ENCODE data around the gene ICE2.

ICE2 gene, protein sequence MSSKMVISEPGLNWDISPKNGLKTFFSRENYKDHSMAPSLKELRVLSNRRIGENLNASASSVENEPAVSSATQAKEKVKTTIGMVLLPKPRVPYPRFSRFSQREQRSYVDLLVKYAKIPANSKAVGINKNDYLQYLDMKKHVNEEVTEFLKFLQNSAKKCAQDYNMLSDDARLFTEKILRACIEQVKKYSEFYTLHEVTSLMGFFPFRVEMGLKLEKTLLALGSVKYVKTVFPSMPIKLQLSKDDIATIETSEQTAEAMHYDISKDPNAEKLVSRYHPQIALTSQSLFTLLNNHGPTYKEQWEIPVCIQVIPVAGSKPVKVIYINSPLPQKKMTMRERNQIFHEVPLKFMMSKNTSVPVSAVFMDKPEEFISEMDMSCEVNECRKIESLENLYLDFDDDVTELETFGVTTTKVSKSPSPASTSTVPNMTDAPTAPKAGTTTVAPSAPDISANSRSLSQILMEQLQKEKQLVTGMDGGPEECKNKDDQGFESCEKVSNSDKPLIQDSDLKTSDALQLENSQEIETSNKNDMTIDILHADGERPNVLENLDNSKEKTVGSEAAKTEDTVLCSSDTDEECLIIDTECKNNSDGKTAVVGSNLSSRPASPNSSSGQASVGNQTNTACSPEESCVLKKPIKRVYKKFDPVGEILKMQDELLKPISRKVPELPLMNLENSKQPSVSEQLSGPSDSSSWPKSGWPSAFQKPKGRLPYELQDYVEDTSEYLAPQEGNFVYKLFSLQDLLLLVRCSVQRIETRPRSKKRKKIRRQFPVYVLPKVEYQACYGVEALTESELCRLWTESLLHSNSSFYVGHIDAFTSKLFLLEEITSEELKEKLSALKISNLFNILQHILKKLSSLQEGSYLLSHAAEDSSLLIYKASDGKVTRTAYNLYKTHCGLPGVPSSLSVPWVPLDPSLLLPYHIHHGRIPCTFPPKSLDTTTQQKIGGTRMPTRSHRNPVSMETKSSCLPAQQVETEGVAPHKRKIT

DNA sequence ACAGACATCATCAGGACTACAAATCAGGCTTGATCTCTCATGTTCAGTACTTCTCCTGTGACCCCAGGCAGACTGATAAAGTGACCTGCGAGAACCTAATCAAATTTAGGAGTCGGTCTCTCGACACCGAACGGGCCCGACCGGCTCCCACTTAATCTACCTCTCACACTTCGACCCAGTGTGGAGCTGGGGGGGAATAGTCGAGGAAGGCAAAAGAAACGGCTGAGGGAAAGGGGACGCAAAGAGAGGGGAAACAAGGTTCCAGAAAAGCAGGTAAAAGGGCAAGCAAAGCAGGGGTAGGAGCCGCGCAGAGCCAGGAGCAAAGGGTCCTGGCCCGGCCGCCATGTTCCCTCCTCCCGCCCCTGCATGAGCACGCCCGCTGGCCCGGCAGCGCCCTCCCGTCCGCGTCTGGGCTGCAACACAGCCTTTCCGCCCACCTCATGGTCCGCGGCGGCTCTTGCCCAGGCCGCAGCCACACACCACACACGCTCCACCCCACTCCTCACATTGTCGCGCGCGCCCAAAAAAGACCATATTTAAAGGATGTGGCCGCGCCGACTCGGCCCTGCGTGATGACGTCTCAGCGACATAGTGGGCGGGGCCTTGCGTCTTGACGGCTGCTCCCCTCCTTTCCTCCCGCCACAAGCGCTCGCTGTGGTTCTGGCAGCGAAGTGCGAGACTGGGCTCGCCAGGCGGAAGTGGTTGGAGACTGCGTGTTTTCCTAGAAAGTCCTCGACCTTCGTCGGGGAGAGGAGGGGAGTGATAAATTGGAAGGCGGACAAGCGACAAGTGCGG is at the start of gene ICE2:
TSS of gene ICE2 (minus strand) at position 577 of the 795 bp plus-strand sequence. CDS start 1,165 bp downstream, outside the sequence.
- no peak for TF ChIP-seq CTCF (IDR thresholded peaks at IDR 0.05; ENCODE audit: low read depth, low read length)
- no peak for TF ChIP-seq EZH2phosphoT487 (IDR thresholded peaks at IDR 0.05; ENCODE audit: low read depth)
- H3K79me2 ChIP-seq (ENCODE audit: low read length) = peaks cover 33% of the 10 kb centered on the region
- peak within 1 kb of the TSS; percentile 97 for H2AFZ ChIP-seq (ENCODE audit: low read depth, low read length)

GRCh38 chr15:60528530-60528929 is 49.6 kb upstream of the ICE2 start:
- no peak for TF ChIP-seq EZH2phosphoT487 (IDR thresholded peaks at IDR 0.05; ENCODE audit: low read depth)
- no peak for TF ChIP-seq CTCF (IDR thresholded peaks at IDR 0.05; ENCODE audit: low read depth, low read length)

More for the DNA sequence above, at the start of gene ICE2:
- Histone ChIP-seq H3K4me2 (ENCODE audit: low read length) (peak within 1 kb of the TSS; percentile 99), H3K27me3 (ENCODE audit: low read depth, low read length) (no peaks in the 10 kb centered on the region), H3K4me3 (ENCODE audit: low read length) (peak within 1 kb of the TSS; percentile 97), H3K36me3 (replicated peaks; ENCODE audit: low read depth, low read length) (peaks cover 13% of the 10 kb centered on the region), H3K27ac (ENCODE audit: low read length) (peak within 1 kb of the TSS; percentile 70), H4K20me1 (ENCODE audit: insufficient read depth, low read length) (no peaks in the 10 kb centered on the region), H3K9me3 (ENCODE audit: insufficient read depth, low read length) (no peaks in the 10 kb centered on the region), H3K9ac (ENCODE audit: low read length) (peak within 1 kb of the TSS; percentile 99), H3K4me1 (ENCODE audit: low read length) (peaks cover 24% of the 10 kb centered on the region)

GRCh38 chr15:60527456-60527855 is 48.5 kb upstream of the ICE2 start:
- peaks cover 5% of the 10 kb centered on the region; the same call in 1 of the 2 replicates for H3K4me1 ChIP-seq (ENCODE audit: low read length)
- no peaks in the 10 kb centered on the region for H3K9me3 ChIP-seq (ENCODE audit: insufficient read depth, low read length)
- no peak overlapping the region for H3K4me2 ChIP-seq (ENCODE audit: low read length)
- H3K9ac ChIP-seq (ENCODE audit: low read length) = no peak overlapping the region
- H3K27me3 ChIP-seq (ENCODE audit: low read depth, low read length) = no peaks in the 10 kb centered on the region
- H3K27ac ChIP-seq (ENCODE audit: low read length) = no peak overlapping the region
- H3K36me3 ChIP-seq (replicated peaks; ENCODE audit: low read depth, low read length) = no peaks in the 10 kb centered on the region
- H3K4me3 ChIP-seq (ENCODE audit: low read length) = no peak overlapping the region
- no peak for TF ChIP-seq CTCF (IDR thresholded peaks at IDR 0.05; ENCODE audit: low read depth, low read length)
- H2AFZ ChIP-seq (ENCODE audit: low read depth, low read length) = no peak overlapping the region
- no peaks in the 10 kb centered on the region for H3K79me2 ChIP-seq (ENCODE audit: low read length)
- peaks cover 5% of the 10 kb centered on the region; the same call in 1 of the 2 replicates for H4K20me1 ChIP-seq (ENCODE audit: insufficient read depth, low read length)

More at GRCh38 chr15:60528530-60528929, 49.6 kb upstream of the ICE2 start:
- Histone ChIP-seq H3K9me3 (ENCODE audit: insufficient read depth, low read length) (no peaks in the 10 kb centered on the region), H2AFZ (ENCODE audit: low read depth, low read length) (no peak overlapping the region), H3K4me3 (ENCODE audit: low read length) (no peak overlapping the region), H3K4me2 (ENCODE audit: low read length) (no peak overlapping the region), H3K9ac (ENCODE audit: low read length) (no peak overlapping the region), H4K20me1 (ENCODE audit: insufficient read depth, low read length) (peaks cover 5% of the 10 kb centered on the region; the same call in 1 of the 2 replicates), H3K79me2 (ENCODE audit: low read length) (no peaks in the 10 kb centered on the region), H3K27me3 (ENCODE audit: low read depth, low read length) (no peaks in the 10 kb centered on the region), H3K36me3 (replicated peaks; ENCODE audit: low read depth, low read length) (no peaks in the 10 kb centered on the region), H3K27ac (ENCODE audit: low read length) (no peak overlapping the region), H3K4me1 (ENCODE audit: low read length) (peaks cover 5% of the 10 kb centered on the region; the same call in 1 of the 2 replicates)
